Cardiac fibroblast (primary cell): Measurements from ENCODE around the gene GPC6.

Source experiments
- DNase-seq, 2 donors: peaks; one replicate each; pipeline versions ENCODE4 v3.0.0 to v3.0.0-alpha.2; 2010; ENCODE audit warnings: low read depth in 2 of 2
- H3K4me3 ChIP-seq, 2 donors: replicated peaks in 1 of 2; 1 replicate in 1 of 2; 2 replicates in 1 of 2; pipeline ENCODE4 v1.5.1; 2011; ENCODE audit warnings: low read depth in 2 of 2, low read length in 2 of 2, mild to moderate bottlenecking in 2 of 2, moderate library complexity in 1 of 2
- CTCF ChIP-seq: IDR thresholded peaks from one replicate; pipeline ENCODE4 v1.5.1; 2011; ENCODE audit warnings: low read depth, mild to moderate bottlenecking, low read length, inconsistent platforms

The GPC6 gene

GRCh38 chr13:93226623-93227279 is at the start of gene GPC6:
Gene GPC6 (plus strand): TSS chr13:93226807.
- TF ChIP-seq CTCF = no peak
- DNase-seq = peak; percentile 87 to 96
- H3K4me3 ChIP-seq = peak within 1 kb of the TSS; percentile 63 to 93

GRCh38 chr13:93180356-93180969 is 46.1 kb upstream of the GPC6 start:
- TF ChIP-seq CTCF = no peak
- no peak overlapping the region for H3K4me3 ChIP-seq
- peak; percentile 52 to 78 for DNase-seq

GRCh38 chr13:93182406-93182805 is 44.2 kb upstream of the GPC6 start:
- no peak for TF ChIP-seq CTCF
- no peak overlapping the region for H3K4me3 ChIP-seq
- peak in 1 of 2 donors; percentile 60 for DNase-seq

GRCh38 chr13:93183302-93183701 is 43.3 kb upstream of the GPC6 start:
- DNase-seq = no peak
- TF ChIP-seq CTCF = no peak

GRCh38 chr13:93190006-93190405 is 36.6 kb upstream of the GPC6 start:
- no peak overlapping the region for H3K4me3 ChIP-seq
- DNase-seq = no peak
- TF ChIP-seq CTCF = no peak

More at GRCh38 chr13:93183302-93183701, 43.3 kb upstream of the GPC6 start:
- H3K4me3 ChIP-seq = no peak overlapping the region

- no peak for TF ChIP-seq CTCF
- no peak for DNase-seq
- H3K4me3 ChIP-seq = no peak overlapping the region
These were observed 32.9 kb upstream of the GPC6 start for GRCh38 chr13:93193682-93194081.
